ENCODE results near the gene P2RY6. TPM values are rescaled to one million over a fixed set of nuclear protein-coding genes. Genes with fewer than 3 reads are reported as not detected.

P2RY6 gene
- total and polyA plus RNA-seq, 2 of the 8 experiments (the other 6 are each of a cell fraction or from before 2014, with no cell fraction given), result 0.15 TPM; not detected in 1

GRCh38 chr11:73288873-73289707, 17.0 kb downstream of the P2RY6 start (continued):
- TF ChIP-seq ATF2 (IDR thresholded peaks at IDR 0.05; ENCODE audit: low read length), result no peak
- TF ChIP-seq CREB1 (IDR thresholded peaks at IDR 0.05), result peak; percentile 67; the same call in 1 of the 2 replicates

All from H1 (cell line).